ENCODE measurements around the gene LRRC41.

The LRRC41 gene

GRCh38 chr1:46284597-46285564 lies 18.5 kb downstream of the LRRC41 start:
- TF ChIP-seq GATA1 (IDR thresholded peaks at IDR 0.05; ENCODE audit: low read depth, low read length) (no peak), POLR2A (IDR thresholded peaks at IDR 0.05; ENCODE audit: low read length) (no peak)
- DNase-seq, result peak in 1 of 2 experiments; percentile 19

GRCh38 chr1:46284058-46284457 lies 19.4 kb downstream of the LRRC41 start:
- no peak for TF ChIP-seq GATA1 (IDR thresholded peaks at IDR 0.05; ENCODE audit: low read depth, low read length)
- no peak for TF ChIP-seq POLR2A (IDR thresholded peaks at IDR 0.05; ENCODE audit: low read length)
- peak; percentile 31 to 62 for DNase-seq

GRCh38 chr1:46281021-46281420 lies 22.4 kb downstream of the LRRC41 start:
- DNase-seq, result no peak
- peak; percentile 12 for TF ChIP-seq POLR2A (IDR thresholded peaks at IDR 0.05; ENCODE audit: low read length)
- no peak for TF ChIP-seq GATA1 (IDR thresholded peaks at IDR 0.05; ENCODE audit: low read depth, low read length)

- no peak for TF ChIP-seq GATA1 (IDR thresholded peaks at IDR 0.05; ENCODE audit: low read depth, low read length)
- TF ChIP-seq POLR2A (IDR thresholded peaks at IDR 0.05; ENCODE audit: low read length), result no peak
- no peak for DNase-seq
Measured at GRCh38 chr1:46280092-46280491, 23.3 kb downstream of the LRRC41 start.

GRCh38 chr1:46278807-46279206 lies 24.6 kb downstream of the LRRC41 start:
- DNase-seq, result no peak
- TF ChIP-seq GATA1 (IDR thresholded peaks at IDR 0.05; ENCODE audit: low read depth, low read length), result no peak
- TF ChIP-seq POLR2A (IDR thresholded peaks at IDR 0.05; ENCODE audit: low read length), result no peak

GRCh38 chr1:46277658-46278373 lies 25.6 kb downstream of the LRRC41 start:
- TF ChIP-seq POLR2A (IDR thresholded peaks at IDR 0.05; ENCODE audit: low read length) (no peak), GATA1 (IDR thresholded peaks at IDR 0.05; ENCODE audit: low read depth, low read length) (no peak)

GRCh38 chr1:46275030-46275337 lies 28.4 kb downstream of the LRRC41 start:
- DNase-seq, result no peak
- TF ChIP-seq POLR2A (IDR thresholded peaks at IDR 0.05; ENCODE audit: low read length), result no peak
- no peak for TF ChIP-seq GATA1 (IDR thresholded peaks at IDR 0.05; ENCODE audit: low read depth, low read length)

More at GRCh38 chr1:46277658-46278373, 25.6 kb downstream of the LRRC41 start:
- DNase-seq, result peak; percentile 73 to 77

- peak in 1 of 2 experiments; percentile 52 for DNase-seq
- TF ChIP-seq GATA1 (IDR thresholded peaks at IDR 0.05; ENCODE audit: low read depth, low read length) (no peak), POLR2A (IDR thresholded peaks at IDR 0.05; ENCODE audit: low read length) (peak; percentile 14)
Measured at GRCh38 chr1:46274225-46275029, 29.0 kb downstream of the LRRC41 start.

GRCh38 chr1:46268578-46268977 lies 34.8 kb downstream of the LRRC41 start:
- TF ChIP-seq GATA1 (IDR thresholded peaks at IDR 0.05; ENCODE audit: low read depth, low read length) (no peak), POLR2A (IDR thresholded peaks at IDR 0.05; ENCODE audit: low read length) (no peak)
- no peak for DNase-seq

- DNase-seq, result no peak
- TF ChIP-seq GATA1 (IDR thresholded peaks at IDR 0.05; ENCODE audit: low read depth, low read length), result no peak
- no peak for TF ChIP-seq POLR2A (IDR thresholded peaks at IDR 0.05; ENCODE audit: low read length)
Measured at GRCh38 chr1:46263146-46263545, 40.3 kb downstream of the LRRC41 start.

- no peak for DNase-seq
- TF ChIP-seq GATA1 (IDR thresholded peaks at IDR 0.05; ENCODE audit: low read depth, low read length) (no peak), POLR2A (IDR thresholded peaks at IDR 0.05; ENCODE audit: low read length) (no peak)
Measured at GRCh38 chr1:46262508-46262907, 40.9 kb downstream of the LRRC41 start.

- no peak for DNase-seq
- no peak for TF ChIP-seq POLR2A (IDR thresholded peaks at IDR 0.05; ENCODE audit: low read length)
- no peak for TF ChIP-seq GATA1 (IDR thresholded peaks at IDR 0.05; ENCODE audit: low read depth, low read length)
Measured at GRCh38 chr1:46256523-46256922, 46.9 kb downstream of the LRRC41 start.

GRCh38 chr1:46254668-46255067 lies 48.7 kb downstream of the LRRC41 start:
- DNase-seq, result no peak
- TF ChIP-seq POLR2A (IDR thresholded peaks at IDR 0.05; ENCODE audit: low read length) (no peak), GATA1 (IDR thresholded peaks at IDR 0.05; ENCODE audit: low read depth, low read length) (no peak)

Measured in erythroblast (primary cell).